ENCODE data around the gene ITPR2.

- TF ChIP-seq ZNF263 (CRISPR knock-in tag; IDR thresholded peaks at IDR 0.05) = no peak
- TF ChIP-seq CTCF (CRISPR knock-in tag; IDR thresholded peaks at IDR 0.05) = no peak
- TF ChIP-seq ZBTB21 (CRISPR knock-in tag; IDR thresholded peaks at IDR 0.05) = no peak
- TF ChIP-seq EEA1 (CRISPR knock-in tag; IDR thresholded peaks at IDR 0.05; ENCODE audit: borderline replicate concordance) = no peak
- no peak for TF ChIP-seq TCF7L2 (IDR thresholded peaks at IDR 0.05; ENCODE audit: low read depth, low read length)
Measured at GRCh38 chr12:26872625-26873024, 39.6 kb upstream of the ITPR2 start.
